UCSD-AML1 (cell line): ENCODE data around the gene CHKA.

Experiments
- DNase-seq: peaks from one replicate; lab custom pipeline; 2025; ENCODE audit not compliant: unreplicated experiment; lab: John Stamatoyannopoulos, UW

CHKA gene

GRCh38 chr11:68002938-68003845, 118.0 kb downstream of the CHKA start:
- no peak for DNase-seq
